NCI-H2029 (cell line): ENCODE measurements around the gene CYB561D1.
"Not testable (repeated sequence)": the region's sequence is repeated elsewhere in the genome, so short reads cannot be mapped to it uniquely, and the experiment has no call there.

ENCODE experiments used
- DNase-seq: peaks from one replicate; lab custom pipeline; 2025; lab: John Stamatoyannopoulos, UW

CYB561D1 gene, protein sequence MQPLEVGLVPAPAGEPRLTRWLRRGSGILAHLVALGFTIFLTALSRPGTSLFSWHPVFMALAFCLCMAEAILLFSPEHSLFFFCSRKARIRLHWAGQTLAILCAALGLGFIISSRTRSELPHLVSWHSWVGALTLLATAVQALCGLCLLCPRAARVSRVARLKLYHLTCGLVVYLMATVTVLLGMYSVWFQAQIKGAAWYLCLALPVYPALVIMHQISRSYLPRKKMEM

DNA sequence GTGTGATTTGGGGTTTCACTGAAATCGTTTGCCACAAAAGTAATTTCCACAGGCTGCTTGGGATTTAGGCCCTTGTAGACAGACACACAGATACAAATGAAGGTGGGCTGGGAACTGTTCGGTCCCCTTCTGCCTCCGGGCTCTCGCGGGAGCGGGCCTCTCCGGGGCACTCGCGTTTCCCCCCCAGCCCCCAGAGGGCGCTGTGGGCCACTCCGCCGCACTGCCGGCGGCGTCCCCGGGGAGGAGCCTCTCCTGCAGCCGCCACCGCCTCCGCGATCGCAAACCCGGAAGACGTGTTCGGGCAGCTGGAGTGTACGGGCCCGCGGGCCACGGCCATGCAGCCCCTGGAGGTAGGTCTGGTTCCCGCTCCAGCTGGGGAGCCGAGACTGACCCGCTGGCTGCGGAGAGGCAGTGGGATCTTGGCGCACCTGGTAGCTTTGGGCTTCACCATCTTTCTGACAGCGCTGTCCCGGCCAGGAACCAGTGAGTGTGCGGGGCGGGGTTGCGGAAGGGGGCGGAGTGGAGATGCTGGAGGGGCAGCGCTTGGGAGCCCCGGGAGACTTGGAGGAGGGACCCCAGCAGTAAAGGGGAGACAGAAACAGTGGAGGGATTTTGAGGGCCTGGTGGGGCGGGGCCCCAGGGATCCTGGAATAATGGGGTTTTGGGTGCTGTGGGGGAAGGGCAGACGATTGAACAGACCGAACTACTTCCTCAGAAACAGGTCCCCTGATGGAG is at the start of gene CYB561D1:
Gene CYB561D1 (plus strand): TSS at position 290 of the 735 bp plus-strand sequence. CDS start 46 bp downstream, at position 336.
- peak; percentile 75 for DNase-seq

DNA sequence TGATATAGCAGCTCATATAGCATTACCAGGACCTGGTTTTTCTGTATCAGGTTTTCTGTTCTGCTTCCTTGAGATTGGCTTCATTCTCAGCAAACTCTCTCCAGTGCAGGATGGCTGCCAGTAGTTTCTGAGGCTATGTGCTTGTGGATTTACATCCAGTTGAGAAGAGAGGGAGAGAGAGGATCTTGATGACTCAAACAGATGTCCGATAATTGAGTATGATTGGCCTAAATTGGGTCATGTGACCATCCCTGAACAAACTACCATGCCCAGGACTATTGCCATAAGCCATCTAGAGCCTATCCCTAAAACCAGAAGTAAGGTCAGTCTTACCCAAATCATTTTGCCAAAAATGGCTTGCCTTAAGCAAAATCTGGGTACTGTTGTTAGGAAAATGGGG is 49.5 kb upstream of the CYB561D1 start:
- DNase-seq: no peak

DNA sequence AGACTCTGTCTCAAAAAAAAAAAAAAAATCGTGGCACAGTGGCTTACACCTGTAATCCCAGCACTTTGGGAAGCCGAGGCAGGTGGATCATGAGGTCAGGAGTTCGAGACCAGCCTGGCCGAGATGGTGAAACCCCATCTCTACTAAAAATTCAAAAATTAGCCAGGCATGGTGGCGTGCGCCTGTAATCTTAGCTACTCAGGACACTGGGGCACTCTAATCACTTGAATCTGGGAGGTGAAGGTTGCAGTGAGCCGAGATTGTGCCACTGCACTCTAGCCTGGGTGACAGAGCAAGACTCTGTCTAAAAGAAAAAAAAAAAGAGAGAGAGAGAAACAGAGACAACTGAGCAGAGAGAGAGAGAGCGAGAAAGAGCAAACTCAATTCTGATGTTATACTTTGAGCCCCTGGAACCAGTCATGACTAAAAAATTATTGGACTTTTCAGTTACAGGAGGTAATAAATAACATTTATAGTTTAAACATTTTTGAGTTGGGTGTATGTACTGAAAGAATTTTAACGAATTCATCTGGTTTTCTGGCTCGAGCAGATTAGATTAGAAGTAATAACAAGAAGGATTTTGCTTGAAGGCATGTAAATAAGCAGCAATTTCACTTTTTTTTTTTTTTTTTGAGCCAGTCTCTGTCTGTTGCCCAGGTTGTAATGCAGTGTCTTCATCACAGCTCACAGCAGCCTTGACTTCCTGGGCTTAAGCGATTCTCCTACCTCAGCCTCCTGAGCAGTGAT is 47.8 kb upstream of the CYB561D1 start:
- DNase-seq: not testable (repeated sequence)

DNA sequence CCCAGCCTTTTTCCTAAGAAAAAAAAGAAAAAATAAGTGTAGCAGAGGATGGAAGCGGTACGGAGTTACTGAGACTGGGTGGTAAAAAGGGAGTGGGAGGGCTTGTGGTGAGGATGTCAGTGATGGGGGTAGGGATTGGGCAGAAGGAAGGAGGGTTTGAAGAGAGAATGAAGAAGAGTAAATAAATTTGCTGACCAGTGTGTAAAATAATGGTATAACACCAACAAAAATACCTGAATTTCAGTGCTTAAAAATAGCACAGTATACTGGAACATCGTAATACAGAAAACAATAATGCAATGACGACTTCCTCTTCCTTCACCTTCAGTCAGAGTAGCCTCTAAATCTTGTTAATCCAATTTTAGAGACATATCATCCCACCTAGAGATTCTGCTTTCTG is 46.4 kb upstream of the CYB561D1 start:
- DNase-seq: no peak

DNA sequence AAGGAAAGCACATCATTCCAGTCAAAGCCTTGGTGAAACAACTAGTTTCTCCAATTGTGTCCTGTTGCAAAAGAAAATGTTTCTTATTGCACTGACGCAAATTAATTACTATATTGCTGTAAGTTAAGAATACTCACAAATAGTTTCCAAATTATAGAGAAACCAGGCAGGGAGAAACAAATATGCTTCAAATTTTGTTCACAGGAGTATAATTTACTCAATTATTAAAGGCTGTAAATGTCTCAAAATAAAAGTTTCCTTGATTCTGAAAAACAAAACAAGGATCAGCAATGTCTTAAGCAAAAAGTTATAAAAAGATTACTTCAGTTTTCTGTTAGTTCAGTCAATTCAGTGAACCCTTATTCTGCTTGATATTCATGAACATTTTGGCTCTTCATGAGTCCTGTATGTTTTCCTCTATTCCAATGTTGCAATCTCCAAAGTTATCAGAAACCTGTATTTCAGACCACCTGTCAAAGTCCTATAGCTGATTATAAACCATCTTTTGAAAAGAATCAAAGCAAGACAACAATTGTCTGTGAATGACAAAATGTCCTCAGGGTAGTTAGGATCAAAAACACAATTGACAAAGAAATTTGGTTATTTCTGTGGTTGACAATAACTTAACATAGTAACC is 39.3 kb upstream of the CYB561D1 start:
- DNase-seq: no peak

DNA sequence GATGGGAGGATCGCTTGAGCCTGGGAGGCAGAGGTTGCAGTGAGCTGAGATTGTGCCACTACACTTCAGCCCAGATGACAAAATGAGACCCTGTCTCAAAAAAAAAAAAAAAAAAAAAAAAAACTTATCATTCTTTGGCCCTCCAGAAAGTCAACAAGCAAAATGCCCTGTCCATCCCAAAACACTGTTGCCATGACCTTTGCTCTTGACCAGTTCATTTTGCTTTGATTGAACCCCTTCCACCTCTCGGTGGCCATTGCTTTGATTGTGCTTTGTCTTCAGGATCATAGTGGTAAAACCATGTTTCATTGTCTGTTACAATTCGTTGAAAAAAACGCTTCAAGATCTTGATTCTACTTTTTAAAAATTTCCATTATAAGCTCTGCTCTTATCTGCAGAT is 36.1 kb upstream of the CYB561D1 start:
- DNase-seq: no peak

DNA sequence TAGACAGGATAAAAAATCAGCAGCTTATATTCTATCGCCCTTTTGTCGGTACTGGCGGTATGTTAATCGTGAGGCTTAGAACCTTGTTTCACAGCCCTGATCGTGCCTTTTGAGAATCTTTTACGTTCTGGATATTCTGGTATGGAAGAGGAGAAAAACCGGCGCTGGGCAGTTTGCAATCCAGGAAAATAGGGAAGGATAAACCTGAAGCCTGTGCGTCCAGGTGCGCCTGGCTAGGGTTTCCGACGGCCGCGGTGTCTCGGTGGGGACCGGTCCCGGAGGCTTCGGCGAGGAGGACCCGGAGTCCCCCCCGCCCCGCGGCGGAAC is 27.8 kb upstream of the CYB561D1 start:
- DNase-seq: no peak

DNA sequence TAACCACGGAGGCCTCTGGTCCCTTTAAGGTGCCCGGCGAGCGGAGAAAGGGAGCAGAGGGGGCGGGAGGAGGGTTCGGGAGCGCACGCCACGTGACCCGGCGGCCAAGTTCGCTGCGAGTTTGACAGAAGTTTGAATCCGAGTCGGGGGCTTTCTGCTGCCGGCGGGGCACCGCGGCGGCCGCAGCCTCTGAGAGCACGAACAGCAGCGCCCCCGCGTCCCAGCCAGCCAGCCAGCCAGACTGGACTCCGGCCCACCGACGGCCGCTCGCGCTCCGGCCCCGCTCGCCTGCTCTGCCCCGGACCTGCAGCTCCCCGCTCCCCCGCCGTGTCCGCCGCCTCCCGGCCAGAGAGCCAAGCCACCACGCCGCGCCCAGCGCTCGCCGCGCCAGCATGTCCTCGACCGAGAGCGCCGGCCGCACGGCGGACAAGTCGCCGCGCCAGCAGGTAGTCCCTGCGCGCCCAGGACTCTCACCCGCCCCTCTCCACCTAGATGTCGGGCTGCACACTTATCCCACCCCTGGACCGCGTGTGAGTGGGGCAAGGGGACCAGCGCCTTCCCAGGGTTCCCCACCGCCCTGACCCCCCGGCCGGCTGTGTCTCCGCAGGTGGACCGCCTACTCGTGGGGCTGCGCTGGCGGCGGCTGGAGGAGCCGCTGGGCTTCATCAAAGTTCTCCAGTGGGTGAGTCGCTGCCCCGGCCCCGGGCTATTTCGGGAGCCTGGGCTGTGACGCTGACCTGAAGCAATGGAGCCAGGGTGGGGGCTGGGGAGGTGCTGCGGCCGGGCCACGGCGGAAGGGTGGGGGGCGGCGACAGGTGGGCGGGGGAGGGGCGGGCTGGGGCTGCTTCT is 27.2 kb upstream of the CYB561D1 start, which contains the start of gene SYPL2:
Gene SYPL2 (plus strand): TSS at position 95 of the 849 bp plus-strand sequence. CDS start 298 bp downstream, at position 393.
- DNase-seq: no peak

DNA sequence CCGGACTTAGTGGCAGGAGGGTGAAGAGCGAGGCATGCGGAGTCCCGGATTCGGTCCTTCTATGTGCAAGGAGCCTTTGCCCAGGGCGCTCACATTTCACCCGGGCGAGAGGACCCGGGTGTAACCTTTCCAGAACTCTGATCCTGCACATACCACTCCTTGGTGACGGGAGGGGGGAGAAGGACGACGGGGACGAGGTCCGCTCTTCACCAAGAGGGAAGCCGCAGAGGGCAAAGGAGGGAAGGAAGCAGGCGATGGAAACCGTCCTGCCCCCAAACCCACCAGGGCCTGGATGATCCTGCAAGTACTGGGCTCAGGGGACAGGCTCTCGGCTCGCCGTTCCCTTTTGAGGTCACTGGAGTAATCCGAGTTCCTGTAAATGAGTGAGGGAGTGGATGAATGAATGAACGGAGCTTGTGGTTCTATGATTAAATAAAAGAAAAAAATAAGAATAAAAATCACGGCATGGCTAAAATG is 26.6 kb upstream of the CYB561D1 start:
- DNase-seq: no peak

DNA sequence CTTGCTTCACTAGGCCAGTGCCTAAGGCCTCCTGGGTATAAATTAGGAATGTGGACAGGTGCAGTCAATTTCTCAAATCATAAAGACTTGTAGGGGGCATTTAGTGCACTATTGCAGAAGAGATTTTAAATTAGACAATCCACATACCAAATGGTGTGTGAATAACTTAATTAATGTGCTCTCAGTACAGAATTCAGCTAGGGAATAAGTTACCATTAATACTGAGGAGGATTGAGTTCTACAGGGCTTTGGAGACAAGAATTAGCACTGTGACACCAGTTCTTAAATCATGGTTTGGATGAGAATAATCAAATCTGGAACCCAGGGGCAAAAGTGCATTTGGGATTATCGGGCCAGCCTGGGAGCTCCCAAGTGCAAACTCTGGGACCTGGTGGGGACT is 25.8 kb upstream of the CYB561D1 start:
- no peak for DNase-seq

DNA sequence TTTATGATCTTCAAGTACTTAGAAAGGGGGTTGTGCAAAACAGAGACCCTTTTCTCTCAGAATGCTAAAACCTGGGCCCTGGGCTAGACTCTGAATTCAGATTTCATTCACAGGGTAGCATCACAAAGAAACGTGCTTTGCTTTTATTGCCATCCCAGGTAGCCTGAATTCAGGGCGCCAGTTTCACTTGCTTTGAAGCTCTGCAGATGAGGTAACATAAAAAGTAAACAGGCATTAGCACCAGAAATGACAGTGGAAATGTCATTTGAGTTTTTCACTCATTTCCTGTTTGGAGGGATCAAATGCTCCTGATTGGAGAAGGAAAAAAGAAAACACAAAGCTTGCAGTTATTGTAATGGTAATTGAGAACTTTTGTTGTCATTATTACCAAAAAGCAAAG is 25.0 kb upstream of the CYB561D1 start:
- no peak for DNase-seq

DNA sequence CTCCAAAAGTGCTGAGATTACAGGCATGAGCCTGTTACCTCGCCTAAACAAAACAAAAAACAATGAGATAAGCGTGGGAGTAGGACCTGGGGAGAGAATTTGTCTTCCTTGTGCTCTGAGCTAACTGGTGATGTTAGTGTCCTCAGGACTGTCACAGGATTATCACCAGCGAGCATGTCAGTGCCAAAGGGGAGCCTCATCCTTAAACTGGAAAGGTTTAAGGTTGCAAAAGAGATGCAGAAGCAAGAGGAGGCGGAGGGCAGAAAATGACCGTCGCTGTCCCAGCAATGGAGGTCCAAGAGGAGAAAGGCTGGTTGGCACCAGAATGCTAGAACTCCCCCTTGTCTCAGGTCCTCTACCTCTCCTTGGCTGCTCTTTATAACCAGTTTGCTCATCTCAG is 23.6 kb upstream of the CYB561D1 start:
- no peak for DNase-seq

DNA sequence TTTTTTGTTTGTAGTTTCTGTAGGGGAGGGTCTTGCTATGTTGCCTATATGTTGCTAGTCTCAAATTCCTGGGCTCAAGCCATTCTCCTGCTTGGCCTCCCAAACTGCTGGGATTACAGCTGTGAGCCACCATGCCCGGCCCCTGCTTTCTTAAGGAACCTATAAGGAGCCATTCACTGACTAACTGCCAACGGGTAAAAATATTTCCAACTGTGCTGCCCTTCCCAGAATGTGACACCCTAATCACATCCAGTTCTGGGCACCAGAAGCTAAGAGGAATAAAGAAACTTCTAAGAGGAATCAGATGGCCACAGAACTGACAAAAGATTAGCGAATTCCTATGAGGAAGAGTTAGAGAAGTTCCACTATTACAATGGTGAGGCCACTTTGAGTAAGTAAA is 21.1 kb upstream of the CYB561D1 start:
- no peak for DNase-seq

DNA sequence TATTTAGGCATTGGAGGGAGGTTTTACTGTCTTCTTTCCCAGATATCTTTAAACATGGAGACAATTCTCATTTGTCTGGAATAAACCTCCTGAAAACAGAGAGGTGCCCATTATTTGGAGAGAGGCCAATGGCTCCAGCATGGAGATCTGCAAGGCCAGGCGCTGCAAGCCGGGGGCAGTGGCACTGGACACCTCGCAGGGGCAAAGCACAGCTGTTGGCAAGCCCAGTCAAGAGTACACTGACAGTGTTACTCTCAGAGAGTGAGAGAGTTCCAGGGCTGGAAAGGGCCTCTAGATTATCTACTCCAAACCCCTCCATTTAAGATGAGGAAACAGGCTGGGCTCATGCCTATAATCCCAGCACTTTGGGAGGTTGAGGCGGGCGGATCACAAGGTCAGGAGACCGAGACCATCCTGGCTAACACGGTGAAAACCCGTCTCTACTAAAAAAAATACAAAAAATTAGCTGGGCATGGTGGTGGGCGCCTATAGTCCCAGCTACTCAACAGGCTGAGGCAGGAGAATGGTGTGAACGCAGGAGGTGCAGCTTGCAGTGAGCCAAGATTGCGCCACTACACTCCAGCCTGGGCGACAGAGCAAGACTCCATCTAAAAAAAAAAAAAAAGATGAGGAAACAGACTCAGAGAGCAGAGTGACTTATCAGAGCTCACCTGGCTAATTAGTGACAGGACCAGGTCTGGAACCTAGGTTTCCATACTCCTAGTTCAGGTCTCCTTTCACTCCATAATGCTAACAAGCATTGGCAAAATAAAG is 20.4 kb upstream of the CYB561D1 start:
- not testable (repeated sequence) for DNase-seq

DNA sequence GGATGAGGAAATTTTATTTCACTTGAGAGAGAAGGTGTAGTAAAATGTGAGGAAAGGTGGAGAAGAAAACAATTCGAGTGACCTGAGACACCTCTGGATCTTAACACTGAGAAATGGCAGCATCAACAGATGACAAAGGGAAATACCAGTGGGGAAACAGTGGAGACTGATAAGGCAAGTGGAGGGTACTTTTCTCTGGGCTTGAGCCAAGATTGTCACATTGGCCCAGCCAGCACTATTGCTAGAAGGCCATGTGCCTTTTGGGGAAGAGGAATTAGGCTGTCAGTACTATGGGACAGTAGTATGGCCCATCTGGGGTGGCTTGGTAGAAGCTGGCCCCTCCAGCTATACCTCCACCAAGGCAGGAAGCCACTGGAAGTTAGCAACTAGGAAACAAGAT is 19.2 kb upstream of the CYB561D1 start:
- DNase-seq: no peak

DNA sequence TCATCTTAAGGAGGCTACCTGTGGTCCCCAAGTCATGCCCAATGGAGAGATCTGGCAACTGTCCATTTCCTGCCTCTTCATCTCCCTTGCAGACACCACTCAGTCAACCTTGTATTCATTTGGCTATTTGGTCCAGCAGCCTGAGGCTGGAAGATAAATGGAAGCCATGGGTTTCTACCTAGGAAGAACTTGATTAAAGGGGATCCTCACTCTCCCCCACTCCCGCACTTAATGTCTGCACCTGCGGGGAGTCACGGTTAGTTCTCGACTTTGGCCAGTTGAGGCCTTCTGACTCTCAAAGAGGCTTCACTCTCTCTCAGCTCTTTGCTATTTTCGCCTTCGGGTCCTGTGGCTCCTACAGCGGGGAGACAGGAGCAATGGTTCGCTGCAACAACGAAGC is 18.6 kb upstream of the CYB561D1 start:
- no peak for DNase-seq

DNA sequence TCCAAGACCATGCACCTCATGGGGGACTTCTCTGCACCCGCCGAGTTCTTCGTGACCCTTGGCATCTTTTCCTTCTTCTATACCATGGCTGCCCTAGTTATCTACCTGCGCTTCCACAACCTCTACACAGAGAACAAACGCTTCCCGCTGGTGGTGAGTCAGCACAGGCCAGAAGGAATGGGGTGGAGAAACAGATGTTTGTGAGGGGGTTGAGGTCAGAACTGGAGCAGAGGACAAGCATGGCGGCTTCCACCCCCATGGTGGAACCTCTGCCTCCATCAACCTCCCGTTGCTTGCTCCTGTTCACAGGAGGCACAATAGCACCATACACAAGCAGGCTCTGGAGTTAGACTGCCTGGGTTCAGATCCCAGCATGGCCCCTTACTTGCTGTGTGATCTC is 17.1 kb upstream of the CYB561D1 start:
- no peak for DNase-seq

DNA sequence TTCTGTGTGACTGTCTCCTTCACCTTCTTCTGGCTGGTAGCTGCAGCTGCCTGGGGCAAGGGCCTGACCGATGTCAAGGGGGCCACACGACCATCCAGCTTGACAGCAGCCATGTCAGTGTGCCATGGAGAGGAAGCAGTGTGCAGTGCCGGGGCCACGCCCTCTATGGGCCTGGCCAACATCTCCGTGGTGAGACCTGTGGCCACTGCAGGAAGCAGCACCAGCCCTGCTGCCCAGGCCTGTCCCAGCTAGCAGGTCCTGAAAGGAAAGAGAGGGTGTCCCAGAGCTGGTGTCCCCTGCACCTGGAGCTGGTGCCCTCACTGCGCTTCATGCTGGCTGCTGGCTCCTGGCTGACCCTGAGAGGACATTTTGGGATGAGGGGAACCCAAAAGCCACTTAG is 16.1 kb upstream of the CYB561D1 start:
- DNase-seq: no peak

DNA sequence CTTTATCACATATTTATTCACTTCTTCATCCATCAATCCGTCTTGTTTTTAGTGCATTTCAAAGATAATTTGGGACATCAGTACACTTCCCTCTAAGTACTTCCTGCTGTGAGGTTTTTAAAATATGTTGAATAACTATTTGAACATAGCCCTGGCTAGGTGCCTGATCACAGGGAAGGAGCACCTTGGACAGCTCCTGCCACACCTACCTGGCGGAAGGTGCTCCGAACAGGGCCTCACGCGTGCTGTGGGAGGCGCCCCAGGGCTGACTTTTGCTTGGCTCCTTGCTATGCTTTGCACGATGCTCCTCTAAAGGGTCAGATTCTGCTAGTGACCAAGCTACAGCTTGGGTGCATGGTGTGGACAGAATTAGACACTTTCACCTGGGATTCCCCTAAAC is 15.1 kb upstream of the CYB561D1 start:
- no peak for DNase-seq

DNA sequence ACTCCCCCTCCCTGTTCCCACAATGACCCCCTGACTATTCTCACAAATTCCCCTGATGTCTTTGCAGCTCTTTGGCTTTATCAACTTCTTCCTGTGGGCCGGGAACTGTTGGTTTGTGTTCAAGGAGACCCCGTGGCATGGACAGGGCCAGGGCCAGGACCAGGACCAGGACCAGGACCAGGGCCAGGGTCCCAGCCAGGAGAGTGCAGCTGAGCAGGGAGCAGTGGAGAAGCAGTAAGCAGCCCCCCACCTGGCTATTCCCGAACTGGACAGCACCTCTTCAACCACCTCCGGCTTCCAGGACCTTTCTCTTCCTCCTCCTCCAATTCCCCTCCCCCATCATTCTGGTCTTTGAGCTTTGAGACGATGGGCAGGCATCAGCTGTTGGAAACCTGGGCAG is 14.6 kb upstream of the CYB561D1 start:
- DNase-seq: no peak

DNA sequence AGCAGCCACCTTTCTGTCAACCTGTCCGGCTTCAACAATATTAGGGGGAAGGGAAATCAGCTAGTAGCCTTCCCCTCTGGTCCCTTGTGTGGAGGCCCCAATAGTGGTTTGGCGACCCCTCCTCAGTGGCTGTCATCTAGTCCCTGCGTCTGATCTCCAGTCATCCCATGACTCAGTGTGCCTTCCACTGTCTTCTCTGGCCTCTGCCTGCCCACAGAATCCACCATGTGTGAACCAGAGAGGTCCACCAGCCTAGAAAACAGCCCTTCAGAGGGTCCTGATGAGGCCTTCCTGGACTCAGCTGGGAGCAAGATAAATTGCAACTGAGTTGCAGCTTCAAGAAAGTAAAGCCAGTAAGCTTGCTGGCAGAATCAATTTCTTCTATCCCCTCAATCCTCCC is 14.0 kb upstream of the CYB561D1 start:
- DNase-seq: no peak
